Endothelial cell of umbilical vein (primary cell): Measurements from ENCODE around the gene DNAAF3. TPM values are rescaled to one million over a fixed set of nuclear protein-coding genes. Genes with fewer than 3 reads are reported as not detected.
A peak's percentile ranks its signal among the peaks of the same experiment; 100 is the strongest.

Source experiments
- Bru-seq: library from RNA; stranded (reverse); fragments of 400-500 nt; gene quantifications from one replicate; lab custom pipeline; 2021; lab: Mats Ljungman, UMichigan
- BruChase-seq, 2 experiments: library from RNA; stranded (reverse); fragments of 400-500 nt; gene quantifications; one replicate each; lab custom pipeline; 2021; lab: Mats Ljungman, UMichigan
- BruUV-seq: library from RNA; stranded (reverse); fragments of 400-500 nt; replicated peaks from 2 replicates; lab custom pipeline; 2021; lab: Mats Ljungman, UMichigan
- CTCF ChIA-PET: fragments of 300-600, 350-600 bp; sonication (Branson Sonifier 250); formaldehyde crosslinking; loops from one replicate; lab custom pipeline; 2021; ENCODE audit warnings: antibody characterized with exemption, inconsistent platforms; lab: Charles Lee
- POLR2A ChIA-PET: fragments of 300-600, 350-600 bp; sonication (Branson Sonifier 250); formaldehyde crosslinking; loops from one replicate; lab custom pipeline; 2021; ENCODE audit warnings: antibody characterized with exemption, inconsistent platforms; lab: Charles Lee
- DNase-seq: peaks from one replicate; pipeline ENCODE4 v3.0.0-alpha.2; 2011; ENCODE audit warnings: low read depth, low spot score
- FAIRE-seq: peaks from 2 replicates; lab custom pipeline; 2011; peaks lifted over from hg19 to GRCh38; lab: Jason Lieb, UNC
- H2AFZ ChIP-seq: 2 replicates; pipeline ENCODE4 v1.6.0; 2012; ENCODE audit warnings: low read depth, low read length, control low read depth, inconsistent platforms
- H3K27ac ChIP-seq: 2 replicates; pipeline ENCODE4 v1.5.1; 2011; ENCODE audit warnings: low read depth, mild to moderate bottlenecking, control low read depth, low read length, moderate library complexity; ENCODE audit not compliant: insufficient read depth
- H3K27me3 ChIP-seq, 2 experiments: 2 replicates each; pipeline versions ENCODE4 v1.6.0 to v1.6.1; 2011; ENCODE audit warnings: low read length in 2 of 2, mixed read lengths in 1 of 2; ENCODE audit not compliant: control insufficient read depth in 2 of 2, insufficient read depth in 2 of 2
- H3K36me3 ChIP-seq, 2 experiments: 2 replicates in 1 of 2; 3 replicates in 1 of 2; pipeline ENCODE4 v1.5.1; 2011; ENCODE audit warnings: low read length in 2 of 2, mild to moderate bottlenecking in 1 of 2, moderate library complexity in 1 of 2; ENCODE audit not compliant: control insufficient read depth in 2 of 2, insufficient read depth in 2 of 2; ENCODE audit errors: extremely low read depth in 1 of 2
- H3K4me1 ChIP-seq: 3 replicates; pipeline ENCODE4 v1.5.1; 2011; ENCODE audit warnings: mild to moderate bottlenecking, low read length; ENCODE audit not compliant: control insufficient read depth, insufficient read depth; ENCODE audit errors: extremely low read depth
- H3K4me2 ChIP-seq: 2 replicates; pipeline ENCODE4 v1.6.1; 2011; ENCODE audit warnings: low read length, control low read depth, mixed read lengths; ENCODE audit not compliant: insufficient read depth
- H3K4me3 ChIP-seq, 3 experiments: fragments of 200-600 bp in 1 of 3; sonication (generic), shearing (Covaris generic) in 1 of 3; replicated peaks in 1 of 3; 2 replicates each; pipeline ENCODE4 v1.5.1; 2011 to 2016; ENCODE audit warnings: control low read depth in 3 of 3, low read length in 3 of 3, mild to moderate bottlenecking in 2 of 3, inconsistent platforms in 1 of 3, low read depth in 1 of 3, moderate library complexity in 1 of 3; ENCODE audit not compliant: insufficient read depth in 1 of 3
- H3K79me2 ChIP-seq: 2 replicates; pipeline ENCODE4 v1.6.0; 2012; ENCODE audit warnings: low read length, inconsistent platforms; ENCODE audit not compliant: control insufficient read depth, insufficient read depth
- H3K9ac ChIP-seq: replicated peaks from 2 replicates; pipeline ENCODE3; 2011; ENCODE audit warnings: low read length, control low read depth; ENCODE audit not compliant: insufficient read depth; ENCODE audit errors: extremely low read depth
- H3K9me1 ChIP-seq: replicated peaks from 3 replicates; pipeline ENCODE4 v1.6.0; 2011; ENCODE audit warnings: mild to moderate bottlenecking, low read length; ENCODE audit not compliant: control insufficient read depth, insufficient read depth; ENCODE audit errors: extremely low read depth
- H3K9me3 ChIP-seq: replicated peaks from 2 replicates; pipeline ENCODE4 v1.5.1; 2012; ENCODE audit warnings: low read length, inconsistent platforms; ENCODE audit not compliant: control insufficient read depth, insufficient read depth
- H4K20me1 ChIP-seq: replicated peaks from 2 replicates; pipeline ENCODE3; 2011; ENCODE audit warnings: mild to moderate bottlenecking, low read length; ENCODE audit not compliant: control insufficient read depth, insufficient read depth; ENCODE audit errors: extremely low read depth
- EZH2 ChIP-seq: IDR thresholded peaks from 2 replicates; pipeline ENCODE4 v1.6.1; 2012; ENCODE audit warnings: borderline replicate concordance, low read depth, mild to moderate bottlenecking, moderate library complexity, low read length, inconsistent platforms; ENCODE audit not compliant: severe bottlenecking
- FOS ChIP-seq: IDR thresholded peaks from 2 replicates; pipeline ENCODE4 v1.6.1; 2011; ENCODE audit warnings: mild to moderate bottlenecking, low read length, moderate library complexity, borderline replicate concordance; ENCODE audit not compliant: insufficient read depth
- GATA2 ChIP-seq: IDR thresholded peaks from 2 replicates; pipeline ENCODE4 v1.7.0; 2011; ENCODE audit warnings: low read depth, mild to moderate bottlenecking, moderate library complexity, mixed read lengths, low read length; ENCODE audit not compliant: insufficient read length, insufficient read depth
- JUN ChIP-seq: IDR thresholded peaks from 2 replicates; pipeline ENCODE4 v1.6.1; 2011; ENCODE audit warnings: borderline replicate concordance, low read depth; ENCODE audit not compliant: insufficient read length, insufficient read depth
- MAX ChIP-seq: IDR thresholded peaks from 2 replicates; pipeline ENCODE4 v1.6.1; 2011; ENCODE audit not compliant: insufficient read depth, insufficient read length
- MYC ChIP-seq: IDR thresholded peaks from one replicate; pipeline ENCODE4 v1.6.1; 2011; ENCODE audit warnings: mild to moderate bottlenecking, low read depth, low read length
- POLR2A ChIP-seq: IDR thresholded peaks from 2 replicates; pipeline ENCODE4 v1.6.1; 2012; ENCODE audit warnings: low read depth, mild to moderate bottlenecking, control low read depth, low read length
- POLR2AphosphoS5 ChIP-seq: IDR thresholded peaks from 2 replicates; pipeline ENCODE4 v1.6.1; 2012; ENCODE audit warnings: low read depth, mild to moderate bottlenecking, control low read depth, low read length, moderate library complexity; ENCODE audit not compliant: insufficient read depth
- dilution Hi-C: fragments of 300-500 bp; cut with MboI; formaldehyde crosslinking; loops from one replicate; pipeline ENCODE4 v1.15.0; 2019; ENCODE audit warnings: low sequenced_read_pairs; ENCODE audit not compliant: extremely low pct_ligation_motif_present
- intact Hi-C: fragments of 100-400 bp; cut with micrococcal nuclease; formaldehyde crosslinking; loops from one replicate; pipeline ENCODE4 v1.10.0; 2022
- long read RNA-seq: library from polyadenylated mRNA; stranded (forward); transcript quantifications from one replicate; pipeline ENCODE4 v2.0.0, GENCODE V29; 2021
- polyA minus RNA-seq, 3 experiments: library from RNA; depleted of rRNA, polyadenylated mRNA; stranded (reverse); fragments of >200 nt; gene quantifications; 1 replicate in 1 of 3; 2 replicates in 2 of 3; pipeline ENCODE4 v1.2.3, GENCODE V29; 2011
- polyA plus RNA-seq, 4 experiments: library from polyadenylated mRNA; depleted of rRNA in 3 of 4; stranded (reverse) in 3 of 4; unstranded in 1 of 4; fragments of >200 nt; gene quantifications; 2 replicates each; pipeline versions ENCODE4 v1.2.1 to v1.2.3, GENCODE V29; 2011 to 2012; ENCODE audit warnings: missing spikeins in 1 of 4
- total RNA-seq: library from RNA; stranded (reverse); gene quantifications from 2 replicates; pipeline ENCODE4 v1.2.3, GENCODE V29; 2021
- TF ChIP-seq, protein P1 (sequence below), 2 donors: IDR thresholded peaks; 1 replicate in 1 of 2; 2 replicates in 1 of 2; pipeline ENCODE4 v1.5.1; 2011; ENCODE audit warnings: low read length in 2 of 2, mild to moderate bottlenecking in 2 of 2, moderate library complexity in 2 of 2, control low read depth in 1 of 2, inconsistent platforms in 1 of 2, low read depth in 1 of 2; ENCODE audit not compliant: insufficient read depth in 1 of 2; ENCODE audit errors: extremely low read depth in 1 of 2

Gene DNAAF3
- total RNA-seq, result 0.62 TPM in 1 of 2 replicates, not detected in the other
- 0.56 and 0.75 TPM in 2 replicates for polyA plus RNA-seq
- 0.14 and 0.23 TPM in 2 replicates for polyA plus RNA-seq (2011; cell fraction: cytosol; rRNA removed)
- 1.4 and 1.7 TPM in 2 replicates for polyA plus RNA-seq (2011; cell fraction: nucleus; rRNA removed)
- polyA plus RNA-seq (2012), result 0.78 and 0.91 TPM in 2 replicates
- polyA minus RNA-seq, result 0.49 and 0.66 TPM in 2 replicates
- polyA minus RNA-seq (2011; cell fraction: cytosol; rRNA and poly(A)+ RNA removed), result 9.1 TPM
- polyA minus RNA-seq (2011; cell fraction: nucleus; rRNA and poly(A)+ RNA removed), result 0.34 TPM in 1 of 2 replicates, not detected in the other
- Bru-seq, nascent RNA, result not detected
- BruChase-seq, experiment 1, labeled RNA remaining after a 6-hour chase, result percentile 13 among the genes with signal in this experiment
- BruChase-seq, experiment 2, labeled RNA remaining after a 2-hour chase, result not detected
- long read RNA-seq, result 0 reads

- no peak within 1 kb of the TSS for H3K9ac ChIP-seq
- H3K27me3 ChIP-seq, result peaks cover 8 to 15% of the 10 kb centered on the region in 2 experiments
- CTCF ChIA-PET, result interaction anchor here (0.6 to 1.9 kb wide), 17 partner anchors 9 to 301 kb away, joined by 3 to 16 read pairs (median 4); partner anchors contain the start of genes PPP1R12C, PPP6R1, SYT5 and TNNI3
- BruUV-seq, result no TSS peak
- H3K27ac ChIP-seq, result no peak within 1 kb of the TSS
- H3K4me3 ChIP-seq, result peak within 1 kb of the TSS in 2 of 3 experiments; percentile 25 to 52
- no peaks in the 10 kb centered on the region for H3K9me1 ChIP-seq
- no peaks in the 10 kb centered on the region for H3K9me3 ChIP-seq
- H4K20me1 ChIP-seq, result no peaks in the 10 kb centered on the region
- no peaks in the 10 kb centered on the region for H3K79me2 ChIP-seq
- DNase-seq (peak; percentile 97), FAIRE-seq (peak; percentile 99)
- dilution Hi-C loops, result no loop called here
- H2AFZ ChIP-seq, result peak within 1 kb of the TSS; percentile 74
- peak within 1 kb of the TSS; percentile 36 for H3K4me2 ChIP-seq
- H3K4me1 ChIP-seq, result no peaks in the 10 kb centered on the region
- intact Hi-C loops, result loop anchor here (1.0 to 5.0 kb wide), 4 partner anchors 51 to 439 kb away; partner anchors contain the start of genes KMT5C, PPP6R1 and ZNF865
- no peaks in the 10 kb centered on the region for H3K36me3 ChIP-seq
- POLR2A ChIA-PET, result no interaction called here
- TF ChIP-seq MAX (no peak), POLR2A (no peak), GATA2 (no peak), MYC (no peak), POLR2AphosphoS5 (no peak), FOS (no peak), EZH2 (no peak), JUN (no peak)
- TF ChIP-seq, protein P1, sequence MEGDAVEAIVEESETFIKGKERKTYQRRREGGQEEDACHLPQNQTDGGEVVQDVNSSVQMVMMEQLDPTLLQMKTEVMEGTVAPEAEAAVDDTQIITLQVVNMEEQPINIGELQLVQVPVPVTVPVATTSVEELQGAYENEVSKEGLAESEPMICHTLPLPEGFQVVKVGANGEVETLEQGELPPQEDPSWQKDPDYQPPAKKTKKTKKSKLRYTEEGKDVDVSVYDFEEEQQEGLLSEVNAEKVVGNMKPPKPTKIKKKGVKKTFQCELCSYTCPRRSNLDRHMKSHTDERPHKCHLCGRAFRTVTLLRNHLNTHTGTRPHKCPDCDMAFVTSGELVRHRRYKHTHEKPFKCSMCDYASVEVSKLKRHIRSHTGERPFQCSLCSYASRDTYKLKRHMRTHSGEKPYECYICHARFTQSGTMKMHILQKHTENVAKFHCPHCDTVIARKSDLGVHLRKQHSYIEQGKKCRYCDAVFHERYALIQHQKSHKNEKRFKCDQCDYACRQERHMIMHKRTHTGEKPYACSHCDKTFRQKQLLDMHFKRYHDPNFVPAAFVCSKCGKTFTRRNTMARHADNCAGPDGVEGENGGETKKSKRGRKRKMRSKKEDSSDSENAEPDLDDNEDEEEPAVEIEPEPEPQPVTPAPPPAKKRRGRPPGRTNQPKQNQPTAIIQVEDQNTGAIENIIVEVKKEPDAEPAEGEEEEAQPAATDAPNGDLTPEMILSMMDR (IDR thresholded peaks at IDR 0.05; ENCODE audit: extremely low read depth in 1 of 2, insufficient read depth in 1 of 2, low read depth in 1 of 2, low read length in 2 of 2), result no peak
Measured at GRCh38 chr19:55166530-55167268, at the start of gene DNAAF3. Gene DNAAF3 (minus strand): TSS chr19:55166613. CDS start chr19:55166413, 200 bp downstream.
